NOMO-1 (cell line): ENCODE results near the gene TMEM163.
"Not testable (repeated sequence)": the region's sequence is repeated elsewhere in the genome, so short reads cannot be mapped to it uniquely, and the experiment has no call there.

Experiments
- DNase-seq, 2 experiments: peaks; one replicate each; lab custom pipeline; 2025; ENCODE audit not compliant: unreplicated experiment in 2 of 2; lab: John Stamatoyannopoulos, UW

TMEM163 gene

DNA sequence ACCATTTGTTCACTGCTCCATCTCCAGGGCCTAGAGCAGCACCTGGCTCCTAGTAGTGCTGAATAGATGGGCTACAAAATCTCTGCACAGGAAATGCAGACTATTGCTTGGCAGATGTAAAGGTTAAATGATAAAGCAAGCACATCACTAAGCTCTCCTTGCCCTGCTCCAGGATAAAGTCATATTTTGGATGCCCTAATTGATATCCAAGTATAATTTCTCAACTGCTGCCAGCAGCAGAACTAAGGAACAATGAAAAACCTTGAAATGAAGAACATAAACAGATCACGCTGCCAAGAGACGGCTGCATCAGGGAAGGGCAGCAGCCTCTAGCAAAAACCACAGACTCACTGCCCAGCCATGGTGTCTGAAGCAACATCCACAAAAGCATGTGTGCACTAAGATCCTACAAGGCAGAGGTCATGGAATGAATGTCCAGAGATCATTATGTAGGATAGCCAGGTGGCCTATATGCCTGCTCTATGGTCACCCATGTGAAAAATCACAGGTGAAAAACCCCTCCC is 134.7 kb downstream of the TMEM163 start:
- no peak for DNase-seq

DNA sequence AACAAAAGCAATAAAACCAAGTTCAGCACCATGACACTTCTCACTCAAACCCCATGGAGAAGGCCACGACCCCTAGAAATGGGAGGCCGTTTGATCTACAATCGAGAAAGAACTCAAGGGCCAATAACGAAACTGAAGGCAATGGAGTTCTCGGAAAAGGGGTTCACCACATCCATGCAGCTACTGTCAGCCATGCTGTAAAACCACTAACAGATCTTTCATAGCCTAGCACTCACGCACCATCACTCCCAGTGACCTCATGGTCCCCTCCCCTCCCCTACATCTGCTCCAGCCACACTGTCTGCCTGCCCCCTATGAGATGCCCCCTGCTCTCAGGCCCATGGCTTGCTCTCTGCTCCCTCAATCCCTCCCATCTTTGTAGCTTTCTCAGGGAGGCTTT is 135.3 kb downstream of the TMEM163 start:
- no peak for DNase-seq

DNA sequence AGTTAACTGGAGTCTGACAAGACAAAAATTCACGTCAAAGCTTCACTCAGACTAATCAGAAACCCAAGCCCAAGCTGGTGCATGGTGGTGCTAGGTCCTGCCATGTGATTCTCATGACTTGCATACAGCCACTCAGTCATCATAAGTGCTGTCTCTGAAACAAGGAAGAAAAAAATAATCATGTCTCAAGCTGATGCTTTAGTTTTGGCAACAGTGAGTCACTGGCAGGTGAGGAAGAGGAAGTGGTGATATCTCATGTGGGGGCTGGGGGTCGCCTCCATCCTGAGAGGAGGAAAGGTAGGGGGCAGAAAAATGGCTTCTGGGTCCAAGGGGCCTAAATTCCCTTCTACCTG is 136.3 kb downstream of the TMEM163 start:
- no peak for DNase-seq

DNA sequence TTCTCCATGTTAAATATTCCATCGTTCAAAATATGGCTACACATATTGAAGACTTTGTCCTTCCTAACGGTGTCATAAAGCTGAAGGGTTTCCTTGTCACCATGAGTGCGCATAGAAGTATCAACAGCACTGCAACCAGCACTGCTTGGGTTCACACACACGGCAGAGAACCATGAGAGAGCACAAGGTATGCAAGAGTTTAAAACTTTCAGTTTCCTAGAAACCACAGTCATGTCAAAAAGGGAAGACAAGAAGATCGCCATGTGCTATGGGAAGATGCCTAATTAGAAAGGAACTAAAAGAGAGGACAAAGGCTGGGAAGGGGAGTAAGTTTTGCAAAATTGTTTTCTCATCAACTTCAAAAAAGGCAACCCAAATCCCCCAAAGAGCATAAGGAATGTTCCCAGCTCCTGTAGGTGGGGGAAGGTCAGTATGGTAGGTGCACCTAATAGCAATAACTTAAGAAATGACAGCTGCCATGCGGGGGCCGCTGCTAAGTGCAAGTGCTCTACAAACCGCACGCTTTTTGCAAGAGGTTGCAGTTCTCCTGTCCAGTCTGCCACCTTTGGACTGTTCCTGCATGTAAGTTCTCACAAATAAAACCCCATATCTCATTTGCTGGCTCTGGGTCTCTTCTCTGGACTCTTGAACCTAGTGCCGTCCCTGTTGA is 136.8 kb downstream of the TMEM163 start:
- DNase-seq: no peak

DNA sequence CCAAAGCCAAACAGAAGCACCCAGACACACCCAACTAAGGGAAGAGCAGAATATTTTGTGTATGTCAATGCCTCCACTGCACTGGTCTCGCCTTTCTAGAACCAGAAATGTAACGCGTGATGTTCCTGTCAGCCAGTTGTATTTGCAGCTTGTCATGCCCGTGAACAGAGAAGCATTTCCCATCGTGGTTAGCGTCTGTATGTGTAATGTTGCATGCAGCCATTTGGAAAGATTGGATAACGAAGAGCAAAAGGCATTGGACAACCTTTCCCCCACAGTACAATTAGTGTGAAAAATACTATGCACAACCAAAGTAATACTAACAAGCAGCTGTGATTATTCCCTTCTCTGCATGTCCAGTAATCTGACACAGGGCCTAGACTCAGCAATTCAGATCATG is 140.5 kb downstream of the TMEM163 start:
- no peak for DNase-seq

DNA sequence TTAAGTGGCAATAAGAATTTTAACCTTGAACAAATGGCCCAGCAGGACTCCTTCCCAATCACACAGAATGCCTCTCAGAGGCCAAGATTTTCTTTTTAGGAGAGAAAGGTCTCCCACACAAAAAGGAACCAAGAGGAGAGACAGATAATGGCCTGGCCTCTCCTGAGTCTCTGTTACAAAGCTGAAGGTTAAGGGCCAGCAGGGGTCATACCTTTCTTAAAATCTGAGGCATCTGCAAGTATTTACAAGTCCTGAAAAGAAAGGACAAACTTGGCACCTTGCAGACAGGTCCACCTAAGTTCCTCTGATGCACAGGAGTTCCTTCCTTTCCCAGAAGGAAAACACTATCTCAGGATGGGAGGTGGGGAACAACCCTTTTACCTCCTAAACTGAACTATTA is 142.3 kb downstream of the TMEM163 start:
- DNase-seq: no peak

DNA sequence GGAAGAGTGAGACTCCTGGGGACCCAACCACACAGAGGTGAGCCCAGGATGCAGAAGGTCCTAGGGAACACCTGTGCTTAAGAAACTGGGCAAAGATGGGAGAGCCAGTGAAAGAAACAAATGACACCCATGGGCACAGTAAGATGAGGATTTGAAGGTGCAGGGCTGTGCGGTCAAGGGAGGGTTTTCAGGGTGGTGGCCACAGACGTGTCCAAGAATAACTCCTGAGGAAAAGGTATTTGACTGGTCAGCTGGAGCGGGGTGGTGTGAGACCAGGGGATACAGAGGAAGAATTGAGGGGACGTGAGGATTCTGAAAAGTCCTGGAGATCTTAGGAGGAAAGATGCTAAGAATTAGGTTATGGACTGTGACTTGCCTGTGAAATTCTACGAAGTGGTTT is 142.9 kb downstream of the TMEM163 start:
- no peak for DNase-seq

DNA sequence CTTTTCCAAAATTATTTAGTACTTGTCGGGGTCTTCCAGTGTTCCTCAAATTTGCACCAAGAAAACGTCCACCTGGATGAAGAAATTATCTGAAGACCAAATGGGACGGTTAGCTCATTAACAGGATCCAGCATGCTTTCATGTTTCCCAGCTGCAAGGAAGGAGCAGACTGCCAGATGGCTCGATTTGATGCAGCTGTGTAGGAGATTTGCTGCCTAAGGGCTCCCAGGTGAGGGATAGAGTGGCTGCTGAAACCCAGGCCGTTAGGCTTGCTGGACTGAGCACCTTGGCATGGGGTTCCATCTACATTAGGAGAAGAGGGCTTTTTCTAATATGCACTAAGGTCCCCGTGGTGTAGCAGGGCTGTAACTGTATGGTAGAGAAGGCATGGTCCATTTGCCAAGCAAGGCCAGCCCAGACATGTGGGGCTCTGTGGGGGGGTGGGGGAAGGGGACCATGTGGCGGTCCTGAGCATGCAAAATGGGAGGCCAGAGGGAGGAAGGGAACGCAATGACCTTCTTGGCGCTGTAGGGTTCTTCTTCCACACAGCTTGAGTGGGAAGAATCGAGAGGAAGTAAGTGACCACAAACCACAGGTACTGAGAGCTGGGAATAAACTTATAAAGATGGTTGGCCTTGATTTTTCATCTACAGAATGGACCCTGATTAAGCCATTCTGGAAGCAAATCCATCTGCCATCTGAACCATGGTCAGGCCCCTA is 144.0 kb downstream of the TMEM163 start:
- DNase-seq: no peak

DNA sequence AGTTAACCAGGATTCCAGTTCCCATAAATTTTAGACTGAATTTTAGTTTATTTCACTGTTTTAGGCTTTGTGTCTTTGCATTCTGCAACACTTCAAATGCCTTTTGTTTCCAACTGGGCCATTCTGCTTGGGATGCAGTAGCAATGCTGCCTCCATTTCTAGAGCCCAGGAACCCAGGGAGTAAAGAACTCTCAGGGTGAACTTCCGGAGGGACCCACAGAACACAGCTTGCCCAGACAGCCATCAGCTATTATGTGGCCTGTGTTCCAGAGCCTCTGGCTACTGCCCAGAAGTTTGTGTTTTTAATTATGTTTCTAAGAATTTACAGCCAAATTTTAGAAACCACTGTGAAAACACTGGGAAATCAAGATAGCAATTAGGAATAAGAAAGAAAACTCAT is 145.1 kb downstream of the TMEM163 start:
- no peak for DNase-seq

DNA sequence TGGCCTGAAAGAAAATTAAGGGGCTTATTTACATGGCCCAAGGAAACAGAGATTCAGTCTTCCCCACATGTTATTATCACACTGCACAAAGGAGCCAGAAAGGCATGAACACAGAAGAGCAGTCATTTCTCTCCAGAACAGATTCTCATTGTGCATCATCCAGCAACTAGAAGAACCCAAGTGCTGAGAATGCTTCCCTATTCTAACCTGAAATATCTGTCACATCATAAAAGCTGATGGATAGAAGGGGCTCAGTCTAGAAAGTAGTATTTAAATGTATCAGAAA is 145.8 kb downstream of the TMEM163 start:
- DNase-seq: no peak

DNA sequence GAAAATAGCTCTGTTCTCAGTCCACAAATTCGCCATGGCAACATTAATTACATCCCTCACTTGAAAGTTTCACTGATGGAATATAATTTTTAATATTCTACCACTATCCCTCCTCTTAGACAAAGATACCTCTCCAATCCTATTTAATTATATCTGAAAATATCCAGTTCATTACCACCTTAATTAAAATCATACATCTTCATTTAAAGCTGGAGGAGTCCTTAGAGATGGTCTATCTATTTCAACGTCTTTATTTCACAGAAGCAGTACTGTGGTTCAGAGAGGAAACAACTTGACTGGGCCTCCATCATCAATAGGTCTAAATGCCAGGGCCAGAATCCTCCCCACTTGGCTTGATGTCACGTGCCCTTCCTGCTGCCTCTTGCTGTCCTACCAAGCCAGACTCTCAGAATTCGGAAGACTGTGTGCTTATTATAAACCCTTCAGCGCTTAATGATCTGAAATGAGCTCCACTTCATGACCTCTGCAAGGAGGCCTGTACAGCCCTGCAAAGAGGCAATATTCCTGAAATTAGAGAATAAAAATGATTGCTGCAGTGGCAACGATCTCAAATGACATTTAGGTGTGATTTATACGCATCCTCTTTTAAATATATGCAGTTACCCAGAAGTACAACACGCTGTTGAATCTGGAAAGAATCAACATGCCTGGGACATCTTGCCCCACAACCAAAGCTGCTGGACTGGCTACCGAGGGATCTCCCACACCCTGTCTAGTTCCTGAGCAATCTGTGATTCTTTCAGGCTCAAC is 146.3 kb downstream of the TMEM163 start:
- no peak for DNase-seq

DNA sequence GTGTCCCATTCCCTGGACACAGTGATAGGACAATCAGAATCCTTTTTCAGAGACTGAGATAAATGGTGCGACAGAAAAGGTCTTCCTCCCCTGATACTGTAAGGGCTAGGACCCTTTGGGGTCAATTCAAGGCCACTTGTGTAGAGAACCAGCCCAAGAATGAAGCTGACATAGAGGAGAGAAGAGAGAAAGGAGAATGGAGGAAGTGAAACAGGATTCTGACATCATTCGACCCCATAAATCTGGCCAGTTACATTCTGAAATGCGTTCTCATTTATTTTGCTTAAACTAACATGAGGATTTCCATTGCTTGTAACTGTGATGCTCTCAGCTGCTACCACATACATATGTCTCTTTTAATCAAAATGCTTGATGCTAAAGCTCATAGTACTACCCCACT is 148.1 kb downstream of the TMEM163 start:
- DNase-seq: peak; percentile 44 to 70

DNA sequence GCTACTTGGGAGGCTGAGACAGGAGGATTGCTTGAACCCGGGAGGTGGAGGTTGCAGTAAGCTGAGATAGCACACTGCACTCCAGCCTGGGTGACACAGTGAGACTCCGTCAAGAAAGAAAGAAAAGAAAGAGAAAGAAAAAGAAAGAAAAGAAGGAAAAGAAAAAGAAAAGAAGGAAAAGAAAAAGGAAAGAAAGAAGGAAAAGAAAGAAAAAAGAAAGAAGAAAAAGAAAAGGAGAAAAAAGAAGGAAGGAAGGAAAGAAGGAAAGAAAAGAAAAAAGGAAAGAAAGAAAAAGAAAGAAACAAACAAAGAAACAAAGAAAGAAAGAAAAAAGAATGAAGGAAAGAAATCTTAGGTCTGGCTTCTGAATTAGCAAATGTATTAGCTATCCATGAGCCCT is 150.4 kb downstream of the TMEM163 start:
- no peak for DNase-seq

DNA sequence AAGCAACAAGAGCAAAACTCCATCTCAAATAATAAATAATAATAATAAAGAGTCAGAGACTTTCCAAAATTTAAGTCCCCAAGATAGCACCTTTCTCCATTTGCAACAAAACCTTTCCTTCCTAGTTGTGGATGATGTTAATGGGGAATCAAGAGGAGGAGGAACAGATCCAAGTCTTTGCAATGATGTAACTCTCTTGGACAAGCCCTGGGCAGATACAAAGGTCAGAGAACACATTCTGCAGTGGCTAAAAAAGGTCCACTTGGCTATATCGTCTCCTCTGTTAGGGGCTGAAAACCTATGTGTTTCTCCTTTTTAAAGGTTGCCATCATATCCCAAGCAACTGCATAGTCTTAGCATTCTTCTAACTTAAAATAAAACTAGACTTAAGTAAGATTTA is 151.1 kb downstream of the TMEM163 start:
- DNase-seq: no peak

DNA sequence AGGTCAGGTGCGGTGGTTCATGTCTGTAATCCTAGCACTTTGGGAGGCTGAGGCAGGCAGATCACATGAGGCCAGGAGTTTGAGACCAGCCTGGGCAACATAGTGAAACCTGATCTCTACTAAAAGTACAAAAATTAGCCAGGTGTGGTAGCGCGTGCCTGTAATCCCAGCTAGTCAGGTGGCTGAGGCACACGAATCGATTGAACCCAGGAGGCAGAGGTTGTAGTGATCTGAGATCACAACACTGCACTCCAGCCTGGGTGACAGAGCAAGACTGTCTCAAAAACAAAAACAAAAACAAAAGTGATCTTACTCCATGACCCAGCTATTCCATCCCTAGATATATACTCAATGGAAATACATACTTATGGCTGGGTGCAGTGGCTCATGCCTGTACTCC is 153.8 kb downstream of the TMEM163 start:
- not testable (repeated sequence) for DNase-seq

DNA sequence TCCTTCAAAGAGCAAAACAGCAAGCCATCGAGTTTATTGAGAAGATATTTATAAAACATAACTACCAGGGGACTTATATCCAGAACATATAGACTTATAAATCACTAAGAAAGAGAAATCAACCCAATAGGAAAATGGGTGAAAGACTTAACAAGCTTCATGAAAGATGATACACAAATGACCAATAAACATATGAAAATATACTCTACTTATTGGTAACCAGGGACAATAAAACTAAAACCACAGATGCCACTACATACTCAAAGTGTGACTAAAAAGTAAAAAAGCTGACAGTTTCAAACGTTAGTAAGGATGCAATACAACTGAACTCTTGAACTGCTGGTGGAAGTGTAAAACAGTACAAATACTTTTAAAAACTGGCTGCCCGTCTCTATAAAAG is 154.3 kb downstream of the TMEM163 start:
- DNase-seq: no peak

DNA sequence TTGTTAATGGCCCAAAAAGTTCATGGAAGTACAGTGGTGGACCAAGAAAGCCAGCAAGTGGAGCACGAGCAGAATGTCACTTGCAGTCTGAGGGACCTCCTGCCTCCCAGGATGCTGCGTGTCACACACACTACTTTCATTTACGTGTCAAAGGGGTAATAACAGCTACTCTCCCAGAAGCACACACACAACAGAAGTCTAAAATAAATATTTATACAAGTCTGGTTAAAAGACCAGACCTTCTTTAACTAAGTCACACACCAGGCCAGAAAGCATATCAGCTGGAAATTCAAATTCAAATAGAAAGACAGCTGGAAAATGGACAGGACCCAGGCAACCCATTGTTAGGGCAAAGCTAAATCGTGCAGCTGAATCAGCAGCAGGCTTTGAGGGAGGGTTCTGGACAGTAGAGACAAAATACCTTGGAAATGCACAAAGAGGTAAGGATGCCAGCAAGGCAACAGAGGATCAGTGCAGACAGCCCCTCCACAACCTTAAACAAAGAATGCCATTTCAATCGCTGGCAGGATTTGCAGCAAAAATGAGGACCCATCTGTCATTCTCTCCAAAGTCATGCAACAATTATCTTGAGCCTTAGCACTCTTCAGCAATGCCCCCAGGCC is 160.5 kb downstream of the TMEM163 start:
- DNase-seq: no peak

DNA sequence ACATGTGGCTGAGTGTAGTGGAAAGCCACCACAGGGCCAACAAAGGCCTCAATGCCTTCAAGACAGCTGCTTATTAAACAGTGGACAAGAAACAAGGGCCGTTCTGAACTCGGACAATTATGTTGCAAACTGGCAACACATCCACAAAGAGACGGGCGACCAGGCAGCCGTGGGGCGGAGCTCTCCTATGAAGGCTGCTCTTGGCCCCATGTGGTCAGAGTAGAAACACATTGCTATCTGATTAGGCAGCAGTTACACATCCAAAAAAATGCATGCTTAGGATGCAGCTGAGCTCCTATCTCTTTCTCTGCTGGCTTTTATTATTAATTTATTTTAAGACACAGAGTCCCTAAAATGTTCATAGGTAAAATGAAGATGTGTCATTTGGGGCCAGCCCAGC is 163.4 kb downstream of the TMEM163 start:
- no peak for DNase-seq

DNA sequence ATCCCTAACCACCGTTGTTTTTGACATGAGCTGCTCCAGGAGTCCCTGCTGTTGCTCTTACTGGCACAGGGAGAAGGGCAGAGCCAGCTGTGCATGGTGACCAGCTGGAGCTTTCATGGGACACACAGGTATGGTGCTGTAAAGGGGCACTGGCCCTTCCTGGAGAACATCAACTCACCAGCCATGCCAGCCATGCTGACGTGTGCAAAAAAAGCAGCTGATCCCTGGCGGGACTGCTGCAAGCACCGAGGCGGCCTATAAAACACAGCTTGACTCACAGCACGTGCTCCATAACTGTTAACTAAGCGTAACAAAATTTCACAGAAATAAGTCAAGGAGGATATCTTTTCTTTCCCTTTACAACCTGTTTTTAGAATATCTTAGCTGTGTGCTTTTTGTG is 165.1 kb downstream of the TMEM163 start:
- DNase-seq: no peak

DNA sequence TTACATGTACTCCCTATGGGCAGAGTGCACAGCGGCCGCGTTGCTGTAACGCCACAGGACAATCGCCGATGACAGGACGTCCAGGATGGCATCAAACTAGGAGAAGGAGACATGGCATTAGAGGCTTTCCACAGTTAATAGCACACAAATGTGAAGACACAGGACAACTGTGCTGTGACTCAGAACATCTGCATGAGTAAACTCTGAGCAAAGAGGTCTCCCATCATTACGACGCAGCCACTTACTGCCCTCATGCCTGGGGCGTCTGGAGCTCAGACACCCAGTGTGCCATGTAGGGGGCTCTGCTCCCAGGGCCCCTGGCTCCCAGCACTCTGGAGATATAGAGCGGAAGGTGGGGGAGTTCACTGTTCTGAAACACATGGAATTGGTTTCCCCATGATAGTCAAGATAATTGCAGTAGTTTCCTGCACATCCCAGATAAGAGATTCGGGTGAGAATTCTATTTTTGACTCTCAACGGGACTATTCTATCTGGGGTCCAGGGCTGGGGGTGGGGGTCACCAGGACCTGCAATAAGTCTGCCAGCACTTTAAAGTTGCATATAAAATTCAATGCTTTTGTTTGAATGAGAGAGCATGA is 168.1 kb downstream of the TMEM163 start:
- DNase-seq: no peak

DNA sequence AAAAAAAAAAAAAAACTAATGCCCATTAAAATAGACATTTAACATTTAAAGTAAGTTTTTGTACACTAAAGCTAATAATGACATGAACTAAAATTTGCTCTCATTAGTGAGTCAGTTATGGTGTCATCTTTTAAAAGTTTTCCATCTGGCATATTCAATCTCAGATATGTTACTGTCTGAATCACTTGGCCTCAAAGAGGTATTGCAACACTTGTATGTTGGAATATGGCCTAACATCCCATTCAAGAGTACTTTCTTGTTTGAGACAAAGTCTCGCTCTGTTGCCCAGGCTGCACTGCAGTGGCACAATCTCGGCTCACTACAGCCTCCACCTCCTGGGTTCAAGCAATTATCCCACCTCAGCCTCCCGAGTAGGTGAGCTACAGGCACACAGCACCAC is 169.7 kb downstream of the TMEM163 start:
- DNase-seq: no peak
